Activated naive CD4-positive, alpha-beta T cell (primary cell): Measurements from ENCODE around the gene CCL16.
A peak's percentile ranks its signal among the peaks of the same experiment; 100 is the strongest.

Experiments
- DNase-seq, 4 experiments: peaks; one replicate each; lab custom pipeline; 2025; lab: John Stamatoyannopoulos, UW

CCL16 gene

DNA sequence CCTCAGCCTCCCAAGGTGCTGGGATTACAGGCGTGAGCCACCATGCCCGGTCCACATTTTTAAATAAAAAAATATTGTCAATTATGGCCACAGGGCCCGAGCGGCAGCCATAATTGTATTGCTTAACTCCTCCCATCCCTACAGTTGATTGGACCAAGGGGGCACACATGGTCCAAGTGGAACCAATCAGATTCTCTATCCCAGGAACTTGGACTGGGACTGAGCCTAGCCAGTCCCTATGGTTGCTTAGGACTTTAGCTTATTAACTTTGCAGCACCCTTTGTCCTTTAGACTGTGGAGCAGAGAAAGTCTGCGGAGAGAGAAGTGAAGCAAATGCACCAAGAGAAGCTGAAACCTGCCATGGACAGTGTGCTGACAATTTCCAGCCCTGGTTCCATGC is 45.2 kb downstream of the CCL16 start:
- DNase-seq = no peak

DNA sequence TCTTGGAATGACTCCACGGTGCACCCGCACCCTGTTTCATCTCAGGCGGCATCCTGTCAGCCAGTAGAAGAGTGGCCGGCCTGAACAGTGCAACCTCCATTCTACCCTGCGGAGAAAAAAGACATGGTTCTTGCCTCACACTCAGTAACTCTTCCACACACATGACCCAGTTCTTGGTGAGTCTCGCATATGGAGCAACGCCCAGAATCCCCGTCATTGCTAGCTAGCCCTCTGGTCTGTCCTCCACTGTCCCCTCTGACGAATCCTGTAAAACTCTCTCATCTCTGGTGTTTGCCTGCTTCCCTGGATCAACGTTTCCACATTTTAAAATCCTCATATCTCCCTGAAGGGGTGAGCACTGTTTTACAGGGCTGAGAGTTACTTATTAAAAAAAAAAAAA is 46.5 kb downstream of the CCL16 start:
- no peak for DNase-seq

- DNase-seq = no peak
These were observed 48.7 kb downstream of the CCL16 start for GRCh38 chr17:35932586-35932985.

DNA sequence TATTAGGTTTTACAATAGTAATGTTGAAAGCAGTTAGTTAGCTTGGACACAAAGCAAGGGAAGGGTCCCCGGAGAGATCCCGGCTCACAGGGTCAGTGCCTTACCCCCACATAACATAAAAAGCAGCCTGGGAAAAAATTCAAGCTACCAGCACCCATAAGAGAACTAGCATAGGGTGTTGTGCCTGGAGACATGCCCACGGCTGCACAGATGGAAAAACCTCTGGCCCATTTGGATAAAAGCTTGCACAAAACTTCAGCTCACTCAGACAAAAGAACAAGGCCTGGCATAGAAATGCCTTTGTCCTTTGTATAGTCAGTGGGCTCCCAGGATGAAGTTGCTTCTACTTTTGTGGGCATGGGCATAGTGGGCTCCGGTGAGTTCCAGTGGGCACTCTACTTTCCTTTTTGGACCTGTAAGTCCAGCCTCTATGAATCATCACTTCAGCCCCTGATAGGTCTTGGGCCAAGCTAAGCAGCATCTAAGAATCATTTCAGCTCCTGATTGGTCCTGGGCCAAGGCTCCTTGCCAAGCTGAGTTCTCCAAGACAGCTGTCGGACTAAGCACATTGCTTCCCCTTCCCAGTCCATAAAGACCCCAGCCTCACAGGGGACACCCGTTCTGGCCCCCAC is 49.4 kb downstream of the CCL16 start:
- DNase-seq = no peak

GRCh38 chr17:35930211-35931065 is 50.9 kb downstream of the CCL16 start, which contains the start of gene RDM1:
TSS of gene RDM1 (minus strand) at chr17:35930773. CDS start at chr17:35930727, 46 bp downstream.
- DNase-seq = peak; percentile 18 to 66 (median 47)

DNA sequence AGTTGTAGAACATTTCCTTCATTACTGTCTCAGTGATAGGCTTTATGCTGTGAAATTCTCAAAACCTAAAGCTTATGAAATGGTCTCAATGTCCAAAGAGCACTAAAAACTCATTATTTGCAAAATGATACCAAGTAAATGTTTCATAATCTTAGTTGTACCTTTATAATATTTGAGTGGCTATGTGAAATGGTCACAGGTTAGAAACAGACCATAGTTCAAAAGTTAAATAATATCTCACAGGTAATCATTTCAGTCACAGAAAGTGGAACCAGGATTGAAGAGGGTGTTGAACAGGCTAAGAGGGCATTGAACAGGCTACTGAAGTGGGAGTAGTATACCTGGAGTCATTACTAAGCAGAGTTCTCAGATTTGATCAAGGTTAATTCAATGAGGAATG is 53.6 kb downstream of the CCL16 start:
- DNase-seq = no peak
